H1 (cell line): ENCODE measurements around the gene PTH2R. TPM values are rescaled to one million over a fixed set of nuclear protein-coding genes. Genes with fewer than 3 reads are reported as not detected.

Experiments
- CTCF ChIA-PET: fragments of 300-600 bp; sonication (Branson Sonifier 250); formaldehyde crosslinking; loops from one replicate; lab custom pipeline; 2021; ENCODE audit not compliant: partially characterized antibody; lab: Charles Lee
- POLR2A ChIA-PET: fragments of 300-600 bp; sonication (Branson Sonifier 250); formaldehyde crosslinking; loops from one replicate; lab custom pipeline; 2021; ENCODE audit warnings: inconsistent platforms; ENCODE audit not compliant: partially characterized antibody; lab: Charles Lee
- DNase-seq, 2 experiments: peaks; one replicate each; pipeline versions ENCODE4 v3.0.0 to v3.0.0-alpha.2; 2010 to 2022; ENCODE audit warnings: low spot score in 2 of 2, low read depth in 1 of 2, mixed read lengths in 1 of 2
- FAIRE-seq: peaks from 2 replicates; lab custom pipeline; 2011; peaks lifted over from hg19 to GRCh38; lab: Jason Lieb, UNC
- H2AFZ ChIP-seq: 2 replicates; pipeline ENCODE4 v1.8.1; 2012; ENCODE audit warnings: low read length, inconsistent platforms
- H2AK5ac ChIP-seq: 2 replicates; pipeline ENCODE4 v1.6.1; 2013; ENCODE audit warnings: low read depth, low read length
- H2BK120ac ChIP-seq: replicated peaks from 2 replicates; pipeline ENCODE3; 2013; ENCODE audit warnings: low read depth, low read length, inconsistent platforms
- H2BK12ac ChIP-seq: 2 replicates; pipeline ENCODE4 v1.6.1; 2013; ENCODE audit warnings: low read depth, low read length
- H2BK15ac ChIP-seq: 2 replicates; pipeline ENCODE4 v1.6.1; 2013; ENCODE audit warnings: low read length
- H2BK20ac ChIP-seq: 2 replicates; pipeline ENCODE4 v1.6.1; 2013; ENCODE audit warnings: low read length
- H2BK5ac ChIP-seq: 2 replicates; pipeline ENCODE4 v1.6.1; 2013; ENCODE audit warnings: low read depth, low read length
- H3K14ac ChIP-seq: 2 replicates; pipeline ENCODE4 v1.6.1; 2013; ENCODE audit warnings: inconsistent platforms; ENCODE audit not compliant: insufficient read length
- H3K18ac ChIP-seq: 2 replicates; pipeline ENCODE4 v1.6.1; 2013; ENCODE audit warnings: low read length; ENCODE audit errors: extremely low read depth
- H3K23ac ChIP-seq: 2 replicates; pipeline ENCODE4 v1.6.1; 2013; ENCODE audit warnings: inconsistent platforms; ENCODE audit not compliant: insufficient read length
- H3K23me2 ChIP-seq: 2 replicates; pipeline ENCODE4 v1.6.1; 2013; ENCODE audit warnings: low read depth, low read length
- H3K27ac ChIP-seq: 2 replicates; pipeline ENCODE4 v1.6.1; 2011; ENCODE audit warnings: low read depth, low read length, inconsistent platforms
- H3K27me3 ChIP-seq, 4 experiments: replicated peaks in 1 of 4; 1 replicate in 1 of 4; 2 replicates in 3 of 4; pipeline versions ENCODE4 v1.6.1 to v1.8.1; 2011 to 2013; ENCODE audit warnings: low read length in 3 of 4, mild to moderate bottlenecking in 3 of 4, inconsistent platforms in 2 of 4, mixed read lengths in 2 of 4, moderate library complexity in 1 of 4; ENCODE audit not compliant: control insufficient read depth in 3 of 4, insufficient read depth in 3 of 4; ENCODE audit errors: extremely low read depth in 1 of 4
- H3K36me3 ChIP-seq, 4 experiments: 2 replicates each; pipeline versions ENCODE4 v1.6.1 to v1.8.1; 2011 to 2013; ENCODE audit warnings: mild to moderate bottlenecking in 4 of 4, low read length in 3 of 4, moderate library complexity in 2 of 4, control low read depth in 1 of 4, inconsistent platforms in 1 of 4; ENCODE audit not compliant: insufficient read depth in 4 of 4, control insufficient read depth in 2 of 4
- H3K4ac ChIP-seq: replicated peaks from 2 replicates; pipeline ENCODE3; 2013; ENCODE audit warnings: low read length, low read depth, mixed read lengths, inconsistent platforms; ENCODE audit not compliant: insufficient read length
- H3K4me1 ChIP-seq, 4 experiments: replicated peaks in 1 of 4; 1 replicate in 1 of 4; 2 replicates in 3 of 4; pipeline versions ENCODE4 v1.6.1 to v1.8.1; 2011 to 2013; ENCODE audit warnings: low read length in 3 of 4, inconsistent platforms in 2 of 4, mixed read lengths in 1 of 4; ENCODE audit not compliant: insufficient read depth in 4 of 4, control insufficient read depth in 3 of 4
- H3K4me2 ChIP-seq, 2 experiments: 2 replicates each; pipeline versions ENCODE4 v1.6.1 to v1.8.1; 2011 to 2013; ENCODE audit warnings: low read depth in 2 of 2, low read length in 2 of 2, control low read depth in 1 of 2, inconsistent platforms in 1 of 2, mild to moderate bottlenecking in 1 of 2; ENCODE audit not compliant: insufficient read depth in 1 of 2
- H3K4me3 ChIP-seq, 4 experiments: fragments of 200-600, 300-600 bp in 1 of 4; sonication (generic), shearing (Covaris generic), sonication (Bioruptor Twin) in 1 of 4; 2 replicates each; pipeline versions ENCODE4 v1.5.1 to v1.8.1; 2011 to 2016; ENCODE audit warnings: low read length in 4 of 4, low read depth in 3 of 4, control low read depth in 2 of 4, inconsistent platforms in 2 of 4, mild to moderate bottlenecking in 2 of 4, mixed read lengths in 1 of 4, moderate library complexity in 1 of 4; ENCODE audit not compliant: insufficient read depth in 2 of 4; ENCODE audit errors: extremely low read depth in 1 of 4
- H3K56ac ChIP-seq: replicated peaks from 2 replicates; pipeline ENCODE3; 2013; ENCODE audit warnings: low read depth, mild to moderate bottlenecking, mixed read lengths, low read length, inconsistent platforms; ENCODE audit not compliant: insufficient read length
- H3K79me1 ChIP-seq: 2 replicates; pipeline ENCODE4 v1.6.1; 2013; ENCODE audit warnings: low read depth, low read length, control low read depth
- H3K79me2 ChIP-seq, 2 experiments: 2 replicates each; pipeline versions ENCODE4 v1.6.1 to v1.8.1; 2012 to 2013; ENCODE audit warnings: low read length in 2 of 2, mild to moderate bottlenecking in 2 of 2, inconsistent platforms in 1 of 2; ENCODE audit not compliant: insufficient read depth in 2 of 2, control insufficient read depth in 1 of 2
- H3K9ac ChIP-seq, 4 experiments: replicated peaks in 1 of 4; 1 replicate in 1 of 4; 2 replicates in 3 of 4; pipeline versions ENCODE4 v1.6.1 to v1.8.1; 2011 to 2013; ENCODE audit warnings: low read depth in 3 of 4, low read length in 3 of 4, control low read depth in 2 of 4, mild to moderate bottlenecking in 2 of 4, moderate library complexity in 2 of 4, inconsistent platforms in 1 of 4; ENCODE audit errors: extremely low read depth in 1 of 4
- H3K9me3 ChIP-seq, 2 experiments: 2 replicates each; pipeline versions ENCODE4 v1.6.1 to v1.8.1; 2012 to 2013; ENCODE audit warnings: mild to moderate bottlenecking in 2 of 2, moderate library complexity in 2 of 2, control low read depth in 1 of 2, inconsistent platforms in 1 of 2, low read depth in 1 of 2, low read length in 1 of 2, mixed read lengths in 1 of 2; ENCODE audit not compliant: insufficient read depth in 2 of 2
- H4K20me1 ChIP-seq, 2 experiments: replicated peaks in 1 of 2; 2 replicates each; pipeline versions ENCODE3 to v1.8.1; 2011 to 2013; ENCODE audit warnings: inconsistent platforms in 2 of 2, low read length in 2 of 2, mild to moderate bottlenecking in 1 of 2; ENCODE audit not compliant: insufficient read depth in 2 of 2, control insufficient read depth in 1 of 2
- H4K5ac ChIP-seq: 2 replicates; pipeline ENCODE4 v1.6.1; 2013; ENCODE audit warnings: low read length, low read depth, mixed read lengths, inconsistent platforms; ENCODE audit not compliant: insufficient read length
- H4K8ac ChIP-seq: 2 replicates; pipeline ENCODE4 v1.8.0; 2013; ENCODE audit warnings: mild to moderate bottlenecking, moderate library complexity, low read length, inconsistent platforms; ENCODE audit not compliant: insufficient read depth; ENCODE audit errors: extremely low read depth
- H4K91ac ChIP-seq: replicated peaks from 2 replicates; pipeline ENCODE3; 2013; ENCODE audit warnings: low read length, mixed read lengths, inconsistent platforms; ENCODE audit not compliant: insufficient read length
- BCL11A ChIP-seq, 2 experiments: IDR thresholded peaks; one replicate each; pipeline ENCODE4 v1.6.1; 2011; ENCODE audit warnings: low read depth in 2 of 2, low read length in 2 of 2, mild to moderate bottlenecking in 2 of 2
- CBX5 ChIP-seq: fragments of 300-800, 300-1000 bp; sonication (generic); IDR thresholded peaks from 2 replicates; pipeline ENCODE4 v1.7.1; 2016; ENCODE audit warnings: antibody characterized with exemption, low read length, low read depth
- CEBPB ChIP-seq: IDR thresholded peaks from 2 replicates; pipeline ENCODE4 v1.6.1; 2012; ENCODE audit warnings: low read depth, low read length
- KDM5A ChIP-seq: fragments of 200-600 bp; IDR thresholded peaks from 2 replicates; pipeline ENCODE4 v1.7.1; 2012; ENCODE audit warnings: mild to moderate bottlenecking, low read length, inconsistent platforms, mixed read lengths
- SP1 ChIP-seq: IDR thresholded peaks from 2 replicates; pipeline ENCODE4 v1.6.1; 2011; ENCODE audit warnings: low read depth, low read length
- TAF1 ChIP-seq: IDR thresholded peaks from 2 replicates; pipeline ENCODE4 v1.6.1; 2011; ENCODE audit warnings: mild to moderate bottlenecking, low read depth, low read length
- WGBS, 2 experiments: shearing (Covaris generic) in 1 of 2; methylation state at CpG; one replicate each; pipeline versions ENCODE4 v1.1.6 to v1.1.7; 2013 to 2015; ENCODE audit warnings: low lambda C conversion rate in 2 of 2, mixed read lengths in 2 of 2, inconsistent platforms in 1 of 2, low coverage in 1 of 2, missing lambda C conversion rate in 1 of 2; ENCODE audit not compliant: insufficient replicate concordance in 2 of 2, insufficient coverage in 1 of 2, insufficient read length in 1 of 2; ENCODE audit errors: extremely low coverage in 1 of 2, missing lambda C conversion rate in 1 of 2; 5-methylcytosine and 5-hydroxymethylcytosine counted together
- polyA plus RNA-seq, 7 experiments: library from polyadenylated mRNA; depleted of rRNA in 3 of 7; stranded (reverse) in 5 of 7; unstranded in 2 of 7; fragments of >200 nt in 5 of 7; fragments of 200-250 nt in 2 of 7; gene quantifications; 1 replicate in 5 of 7; 2 replicates in 1 of 7; 4 replicates in 1 of 7; pipeline versions ENCODE4 v1.2.1 to v1.2.3, GENCODE V29; 2011 to 2013; ENCODE audit warnings: missing spikeins in 2 of 7, mixed read lengths in 2 of 7
- total RNA-seq: library from RNA; stranded (reverse); fragmentation: NEBNext Ultra II Directional; extraction: Animal tissue kit (Norgen Biotek cat#: 25700); gene quantifications from 2 replicates; pipeline ENCODE4 v1.2.1, GENCODE V29; 2021

PTH2R gene
- total and polyA plus RNA-seq, 2 of the 8 experiments (the other 6 are each of a cell fraction or from before 2014, with no cell fraction given), result 0.19 to 0.38 TPM

GRCh38 chr2:208361077-208361441 is 45.5 kb upstream of the PTH2R start:
- H3K27ac ChIP-seq, result no peak overlapping the region
- H4K5ac ChIP-seq, result no peak overlapping the region
- peaks cover 0 to 8% (median 0%) of the 10 kb centered on the region in 4 experiments; a peak in 2 of 8 replicates for H3K36me3 ChIP-seq
- no peak overlapping the region for H4K91ac ChIP-seq
- no peak for FAIRE-seq
- POLR2A ChIA-PET, result no interaction called here
- H4K20me1 ChIP-seq, result no peaks in the 10 kb centered on the region
- no peak overlapping the region for H2BK5ac ChIP-seq
- H3K9me3 ChIP-seq, result peaks cover 3 to 8% of the 10 kb centered on the region in 2 experiments; a peak in 3 of 4 replicates
- H4K8ac ChIP-seq, result no peak overlapping the region; the same call in 1 of the 2 replicates
- no peak overlapping the region for H3K9ac ChIP-seq
- CTCF ChIA-PET, result interaction anchor here (0.5 to 1.7 kb wide), 2 partner anchors 12 to 1835 kb away, joined by 3 to 9 read pairs; no protein-coding TSS in a partner anchor
- H2BK12ac ChIP-seq, result no peak overlapping the region
- no peaks in the 10 kb centered on the region; a peak in 1 of 7 replicates for H3K4me1 ChIP-seq
- no peak overlapping the region for H2BK20ac ChIP-seq
- no peak overlapping the region for H2AK5ac ChIP-seq
- no peak overlapping the region for H2BK120ac ChIP-seq
- H3K4me2 ChIP-seq, result no peak overlapping the region
- no peaks in the 10 kb centered on the region for H3K23me2 ChIP-seq
- TF ChIP-seq SP1, result no peak
- TF ChIP-seq TAF1, result no peak
- no peak for TF ChIP-seq CEBPB
- no peak for TF ChIP-seq CBX5
- no peak for TF ChIP-seq KDM5A
- TF ChIP-seq BCL11A (IDR thresholded peaks at IDR 0.05; ENCODE audit: low read depth in 2 of 2, low read length in 2 of 2), result no peak
- TF ChIP-seq, all 59 proteins: peak for 0
- no peak overlapping the region for H3K23ac ChIP-seq
- no peaks in the 10 kb centered on the region for H3K79me1 ChIP-seq
- no peak overlapping the region for H3K4ac ChIP-seq
- H3K56ac ChIP-seq, result no peak overlapping the region
- H3K18ac ChIP-seq, result no peak overlapping the region
- H2BK15ac ChIP-seq, result no peak overlapping the region
- no peak overlapping the region for H3K4me3 ChIP-seq
- H3K79me2 ChIP-seq, result no peaks in the 10 kb centered on the region
- WGBS, 2 experiments, result 91% methylated on average over 9 of the region's 9 CpGs; no CpG with 5 or more reads in 1 of the 2 experiments
- H3K14ac ChIP-seq, result no peak overlapping the region
- H3K27me3 ChIP-seq, result no peaks in the 10 kb centered on the region
- no peak overlapping the region for H2AFZ ChIP-seq
- no peak for DNase-seq
